Measurements from ENCODE around the gene HOXD8. TPM values are rescaled to one million over a fixed set of nuclear protein-coding genes. Genes with fewer than 3 reads are reported as not detected.
A peak's percentile ranks its signal among the peaks of the same experiment; 100 is the strongest.

HOXD8 gene
- polyA plus RNA-seq, 1 of the 3 experiments (the other 2 are of a cell fraction): 6.4 TPM

DNA sequence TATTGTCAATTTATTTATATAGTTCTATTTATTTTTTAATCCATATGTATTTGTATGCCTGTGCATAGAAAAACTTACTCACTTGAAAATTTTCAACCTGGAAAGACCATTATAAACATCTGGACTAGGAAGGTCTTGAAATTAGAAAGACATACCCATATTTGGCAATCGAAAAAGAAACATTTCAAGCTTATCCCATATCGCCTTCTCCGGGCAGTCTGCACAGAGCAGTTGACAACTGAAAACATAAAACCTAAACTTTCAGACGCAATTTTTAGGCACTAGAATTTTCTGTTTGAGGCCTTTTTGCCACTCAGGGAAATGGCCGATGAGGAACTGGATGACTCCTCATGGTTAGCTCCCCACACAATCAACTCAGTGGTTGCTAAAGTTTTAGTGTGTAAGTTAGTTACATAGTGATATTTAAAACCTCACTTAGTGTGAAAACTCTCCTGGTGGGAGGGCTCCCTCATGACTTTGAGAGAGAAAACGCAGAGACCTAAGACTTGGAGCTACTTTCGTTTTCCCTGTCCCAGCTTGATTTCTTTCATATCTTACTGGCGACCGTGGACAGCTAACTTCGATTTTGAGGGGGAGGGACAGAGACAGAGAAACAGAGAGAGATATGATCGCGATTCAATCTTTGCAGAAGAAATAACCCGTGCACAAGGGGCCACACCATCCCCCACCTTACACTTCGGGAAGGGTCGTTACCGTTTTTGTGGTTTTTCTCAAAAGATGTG is 33.1 kb upstream of the HOXD8 start:
- no peak overlapping the region for H3K27ac ChIP-seq (ENCODE audit: low read depth in 2 of 2, low read length in 1 of 2)
- CTCF ChIA-PET: interaction anchor here (0.7 to 13.5 kb wide), 41 partner anchors 8 to 1399 kb away, joined by 3 to 264 read pairs (median 6); partner anchors contain the start of genes EVX2, HOXD10, HOXD11 and HOXD9

More for the DNA sequence above, 33.1 kb upstream of the HOXD8 start:
- H3F3A ChIP-seq (replicated peaks; ENCODE audit: insufficient read depth): no peaks in the 10 kb centered on the region
- no peaks in the 10 kb centered on the region for H3K9me2 ChIP-seq
- H3K9me3 ChIP-seq: no peaks in the 10 kb centered on the region
- DNase-seq: no peak
- H3K4me1 ChIP-seq (ENCODE audit: control insufficient read depth in 1 of 2, insufficient read depth in 2 of 2, low read depth in 1 of 2, low read length in 1 of 2): peaks cover 0 to 25% of the 10 kb centered on the region in 2 experiments; a peak in 2 of 4 replicates
- no peak overlapping the region for H2AFZ ChIP-seq (ENCODE audit: low read depth)
- no peak overlapping the region for H3K9ac ChIP-seq
- no peak overlapping the region; a peak in 1 of 4 replicates for H3K4me3 ChIP-seq (ENCODE audit: low read depth in 2 of 2, low read length in 1 of 2)
- H3K27me3 ChIP-seq (ENCODE audit: insufficient read depth): peaks cover 94% of the 10 kb centered on the region
- H4K20me1 ChIP-seq (ENCODE audit: insufficient read depth): no peaks in the 10 kb centered on the region
- H3K4me2 ChIP-seq: peak overlapping the region; percentile 81
- POLR2A ChIA-PET: no interaction called here
- WGBS (ENCODE audit: low lambda C conversion rate): 43% methylated on average over 16 of the region's 16 CpGs
- H3K79me2 ChIP-seq (ENCODE audit: insufficient read depth): no peaks in the 10 kb centered on the region
- TF ChIP-seq, protein P1, sequence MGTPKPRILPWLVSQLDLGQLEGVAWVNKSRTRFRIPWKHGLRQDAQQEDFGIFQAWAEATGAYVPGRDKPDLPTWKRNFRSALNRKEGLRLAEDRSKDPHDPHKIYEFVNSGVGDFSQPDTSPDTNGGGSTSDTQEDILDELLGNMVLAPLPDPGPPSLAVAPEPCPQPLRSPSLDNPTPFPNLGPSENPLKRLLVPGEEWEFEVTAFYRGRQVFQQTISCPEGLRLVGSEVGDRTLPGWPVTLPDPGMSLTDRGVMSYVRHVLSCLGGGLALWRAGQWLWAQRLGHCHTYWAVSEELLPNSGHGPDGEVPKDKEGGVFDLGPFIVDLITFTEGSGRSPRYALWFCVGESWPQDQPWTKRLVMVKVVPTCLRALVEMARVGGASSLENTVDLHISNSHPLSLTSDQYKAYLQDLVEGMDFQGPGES (IDR thresholded peaks at IDR 0.05; ENCODE audit: low read depth, low read length): no peak
- TF ChIP-seq, protein P2, sequence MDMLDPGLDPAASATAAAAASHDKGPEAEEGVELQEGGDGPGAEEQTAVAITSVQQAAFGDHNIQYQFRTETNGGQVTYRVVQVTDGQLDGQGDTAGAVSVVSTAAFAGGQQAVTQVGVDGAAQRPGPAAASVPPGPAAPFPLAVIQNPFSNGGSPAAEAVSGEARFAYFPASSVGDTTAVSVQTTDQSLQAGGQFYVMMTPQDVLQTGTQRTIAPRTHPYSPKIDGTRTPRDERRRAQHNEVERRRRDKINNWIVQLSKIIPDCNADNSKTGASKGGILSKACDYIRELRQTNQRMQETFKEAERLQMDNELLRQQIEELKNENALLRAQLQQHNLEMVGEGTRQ (IDR thresholded peaks at IDR 0.05; ENCODE audit: borderline replicate concordance, low read depth, low read length): no peak
- no peak for TF ChIP-seq NRF1 (IDR thresholded peaks at IDR 0.05; ENCODE audit: low read depth, low read length)
- TF ChIP-seq YY1 (IDR thresholded peaks at IDR 0.05; ENCODE audit: low read depth): no peak
- TF ChIP-seq EP300 (IDR thresholded peaks at IDR 0.05; ENCODE audit: borderline replicate concordance in 1 of 2, low read depth in 1 of 2, low read length in 1 of 2): no peak
- TF ChIP-seq FOXJ3 (CRISPR knock-in tag; IDR thresholded peaks at IDR 0.05): no peak
- no peak for TF ChIP-seq FOXM1 (IDR thresholded peaks at IDR 0.05; ENCODE audit: low read depth)
- no peak for TF ChIP-seq RAD21 (IDR thresholded peaks at IDR 0.05; ENCODE audit: low read length)
- TF ChIP-seq, protein P3, sequence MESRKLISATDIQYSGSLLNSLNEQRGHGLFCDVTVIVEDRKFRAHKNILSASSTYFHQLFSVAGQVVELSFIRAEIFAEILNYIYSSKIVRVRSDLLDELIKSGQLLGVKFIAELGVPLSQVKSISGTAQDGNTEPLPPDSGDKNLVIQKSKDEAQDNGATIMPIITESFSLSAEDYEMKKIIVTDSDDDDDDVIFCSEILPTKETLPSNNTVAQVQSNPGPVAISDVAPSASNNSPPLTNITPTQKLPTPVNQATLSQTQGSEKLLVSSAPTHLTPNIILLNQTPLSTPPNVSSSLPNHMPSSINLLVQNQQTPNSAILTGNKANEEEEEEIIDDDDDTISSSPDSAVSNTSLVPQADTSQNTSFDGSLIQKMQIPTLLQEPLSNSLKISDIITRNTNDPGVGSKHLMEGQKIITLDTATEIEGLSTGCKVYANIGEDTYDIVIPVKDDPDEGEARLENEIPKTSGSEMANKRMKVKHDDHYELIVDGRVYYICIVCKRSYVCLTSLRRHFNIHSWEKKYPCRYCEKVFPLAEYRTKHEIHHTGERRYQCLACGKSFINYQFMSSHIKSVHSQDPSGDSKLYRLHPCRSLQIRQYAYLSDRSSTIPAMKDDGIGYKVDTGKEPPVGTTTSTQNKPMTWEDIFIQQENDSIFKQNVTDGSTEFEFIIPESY (IDR thresholded peaks at IDR 0.05; ENCODE audit: borderline replicate concordance, low read depth): no peak
- TF ChIP-seq, protein P4, sequence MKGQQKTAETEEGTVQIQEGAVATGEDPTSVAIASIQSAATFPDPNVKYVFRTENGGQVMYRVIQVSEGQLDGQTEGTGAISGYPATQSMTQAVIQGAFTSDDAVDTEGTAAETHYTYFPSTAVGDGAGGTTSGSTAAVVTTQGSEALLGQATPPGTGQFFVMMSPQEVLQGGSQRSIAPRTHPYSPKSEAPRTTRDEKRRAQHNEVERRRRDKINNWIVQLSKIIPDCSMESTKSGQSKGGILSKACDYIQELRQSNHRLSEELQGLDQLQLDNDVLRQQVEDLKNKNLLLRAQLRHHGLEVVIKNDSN (IDR thresholded peaks at IDR 0.05; ENCODE audit: borderline replicate concordance, low read depth): no peak
- no peaks in the 10 kb centered on the region for H3K36me3 ChIP-seq (replicated peaks in 1 of 2; ENCODE audit: control insufficient read depth in 1 of 2, insufficient read depth in 2 of 2, low read length in 1 of 2)

Measured in SK-N-SH (cell line).